Measurements from ENCODE around the gene AMPH. TPM values are rescaled to one million over a fixed set of nuclear protein-coding genes. Genes with fewer than 3 reads are reported as not detected.
A peak's percentile ranks its signal among the peaks of the same experiment; 100 is the strongest.
"Not testable (repeated sequence)": the region's sequence is repeated elsewhere in the genome, so short reads cannot be mapped to it uniquely, and the experiment has no call there.

AMPH gene
- total and polyA plus RNA-seq, 8 donors = 0.22 to 6.8 (median 1.3) TPM

- TF ChIP-seq CTCF (IDR thresholded peaks at IDR 0.05) = no peak
- no peaks in the 10 kb centered on the region for H3K36me3 ChIP-seq
- DNase-seq (no peak), FAIRE-seq (no peak), ATAC-seq (no peak)
- 39 to 41% methylated on average over 1 of the region's 1 CpG for WGBS, 2 donors
- H3K27ac ChIP-seq = no peak overlapping the region
- no peaks in the 10 kb centered on the region for H3K9me3 ChIP-seq
- intact Hi-C loops (cut with DNase I) = no loop called here
- H3K27me3 ChIP-seq = no peaks in the 10 kb centered on the region
- no peaks in the 10 kb centered on the region for H3K4me1 ChIP-seq
- no peak overlapping the region for H3K4me3 ChIP-seq
Observed at GRCh38 chr7:38360776-38361175, 270.4 kb downstream of the AMPH start.

- TF ChIP-seq CTCF (IDR thresholded peaks at IDR 0.05) = peak in 3 of 4 donors; percentile 22 to 46 (median 24)
- ATAC-seq (peak; percentile 66 to 90 (median 82)), DNase-seq (peak in 3 of 6 donors; percentile 63 to 71 (median 69))
- H3K4me1 ChIP-seq; H3K27ac ChIP-seq; FAIRE-seq; H3K9me3 ChIP-seq; H3K27me3 ChIP-seq; H3K36me3 ChIP-seq; H3K4me3 ChIP-seq; intact Hi-C loops (cut with DNase I): not testable (repeated sequence)
- WGBS, 2 donors = 43 to 45% methylated on average over 5 of the region's 5 CpGs
Observed at GRCh38 chr7:38359071-38359601, 272.0 kb downstream of the AMPH start.

GRCh38 chr7:38358273-38358831, 272.8 kb downstream of the AMPH start:
- H3K4me1 ChIP-seq; FAIRE-seq; DNase-seq; intact Hi-C loops (cut with DNase I); H3K27me3 ChIP-seq; H3K36me3 ChIP-seq; H3K4me3 ChIP-seq; H3K27ac ChIP-seq; H3K9me3 ChIP-seq: not testable (repeated sequence)
- WGBS, 2 donors = 83 to 96% methylated on average over 6 of the region's 6 CpGs
- peak in 1 of 4 donors; percentile 16 for ATAC-seq

GRCh38 chr7:38354271-38354851, 276.8 kb downstream of the AMPH start:
- H3K27ac ChIP-seq; H3K36me3 ChIP-seq; intact Hi-C loops (cut with DNase I); H3K27me3 ChIP-seq; H3K4me3 ChIP-seq; FAIRE-seq; H3K9me3 ChIP-seq; H3K4me1 ChIP-seq: not testable (repeated sequence)
- peak in 3 of 6 donors; percentile 22 to 79 (median 63) for DNase-seq
- WGBS, 2 donors = 39 to 62% methylated on average over 7 to 8 of the region's 8 CpGs
- ATAC-seq = peak in 3 of 4 donors; percentile 55 to 65 (median 61)
- TF ChIP-seq CTCF (IDR thresholded peaks at IDR 0.05) = peak in 1 of 4 donors; percentile 35

- WGBS, 2 donors = 71 to 77% methylated on average over 5 to 7 of the region's 7 CpGs
- DNase-seq; H3K9me3 ChIP-seq; FAIRE-seq; H3K4me1 ChIP-seq; intact Hi-C loops (cut with DNase I); H3K27ac ChIP-seq; H3K27me3 ChIP-seq; H3K36me3 ChIP-seq; H3K4me3 ChIP-seq; ATAC-seq: not testable (repeated sequence)
Observed at GRCh38 chr7:38353431-38353881, 277.7 kb downstream of the AMPH start.

GRCh38 chr7:38351601-38352000, 279.6 kb downstream of the AMPH start:
- Histone ChIP-seq H3K9me3 (no peaks in the 10 kb centered on the region), H3K27me3 (no peaks in the 10 kb centered on the region), H3K4me1 (no peaks in the 10 kb centered on the region), H3K27ac (no peak overlapping the region), H3K4me3 (no peak overlapping the region), H3K36me3 (no peaks in the 10 kb centered on the region)
- TF ChIP-seq CTCF (IDR thresholded peaks at IDR 0.05) = no peak
- WGBS, 2 donors = 82 to 89% methylated on average over 4 of the region's 4 CpGs
- no peak for ATAC-seq
- DNase-seq = no peak
- intact Hi-C loops (cut with DNase I) = no loop called here
- no peak for FAIRE-seq

GRCh38 chr7:38350777-38351176, 280.4 kb downstream of the AMPH start:
- H3K27ac ChIP-seq; DNase-seq; H3K4me3 ChIP-seq; H3K27me3 ChIP-seq; H3K4me1 ChIP-seq; H3K36me3 ChIP-seq; H3K9me3 ChIP-seq; ATAC-seq; FAIRE-seq; intact Hi-C loops (cut with DNase I): not testable (repeated sequence)
- WGBS, 2 donors = 67 to 100% methylated on average over 2 to 3 of the region's 3 CpGs

- H3K9me3 ChIP-seq; H3K27me3 ChIP-seq; H3K4me1 ChIP-seq; H3K36me3 ChIP-seq; DNase-seq; H3K4me3 ChIP-seq; FAIRE-seq; H3K27ac ChIP-seq; intact Hi-C loops (cut with DNase I): not testable (repeated sequence)
- ATAC-seq = peak in 2 of 4 donors; percentile 64 to 71
- WGBS, 2 donors = 52 to 61% methylated on average over 4 to 6 of the region's 6 CpGs
Observed at GRCh38 chr7:38349869-38350583, 281.1 kb downstream of the AMPH start.
